ENCODE data around the gene SERPINB7.

Gene SERPINB7

GRCh38 chr18:63783394-63783793 is 8.2 kb downstream of the SERPINB7 start:
- Histone ChIP-seq H3K4me2 (ENCODE audit: insufficient read depth, low read length) (no peak overlapping the region), H3K27ac (ENCODE audit: low read length) (no peak overlapping the region), H3K27me3 (ENCODE audit: insufficient read depth, low read length, poor library complexity) (peaks cover 3% of the 10 kb centered on the region), H3K36me3 (ENCODE audit: insufficient read depth, low read length) (no peaks in the 10 kb centered on the region), H3K4me3 (ENCODE audit: low read depth in 1 of 2, low read length in 2 of 2) (no peak overlapping the region), H3K4me1 (ENCODE audit: insufficient read depth, low read length) (peaks cover 1% of the 10 kb centered on the region), H3K9ac (ENCODE audit: low read depth, low read length) (no peak overlapping the region), H2AFZ (ENCODE audit: low read depth, low read length) (no peak overlapping the region), H3K79me2 (ENCODE audit: insufficient read depth, low read length) (no peaks in the 10 kb centered on the region), H4K20me1 (ENCODE audit: insufficient read depth, low read length) (no peaks in the 10 kb centered on the region), H3K9me3 (ENCODE audit: insufficient read depth, low read length, severe bottlenecking) (no peaks in the 10 kb centered on the region)
- ATAC-seq (ENCODE audit: insufficient read depth, low read depth) (no peak; the same call in 2 of the 3 replicates), DNase-seq (no peak)
- TF ChIP-seq EZH2 (IDR thresholded peaks at IDR 0.05; ENCODE audit: borderline replicate concordance, low read depth, low read length, severe bottlenecking) = no peak
- TF ChIP-seq, protein P1, sequence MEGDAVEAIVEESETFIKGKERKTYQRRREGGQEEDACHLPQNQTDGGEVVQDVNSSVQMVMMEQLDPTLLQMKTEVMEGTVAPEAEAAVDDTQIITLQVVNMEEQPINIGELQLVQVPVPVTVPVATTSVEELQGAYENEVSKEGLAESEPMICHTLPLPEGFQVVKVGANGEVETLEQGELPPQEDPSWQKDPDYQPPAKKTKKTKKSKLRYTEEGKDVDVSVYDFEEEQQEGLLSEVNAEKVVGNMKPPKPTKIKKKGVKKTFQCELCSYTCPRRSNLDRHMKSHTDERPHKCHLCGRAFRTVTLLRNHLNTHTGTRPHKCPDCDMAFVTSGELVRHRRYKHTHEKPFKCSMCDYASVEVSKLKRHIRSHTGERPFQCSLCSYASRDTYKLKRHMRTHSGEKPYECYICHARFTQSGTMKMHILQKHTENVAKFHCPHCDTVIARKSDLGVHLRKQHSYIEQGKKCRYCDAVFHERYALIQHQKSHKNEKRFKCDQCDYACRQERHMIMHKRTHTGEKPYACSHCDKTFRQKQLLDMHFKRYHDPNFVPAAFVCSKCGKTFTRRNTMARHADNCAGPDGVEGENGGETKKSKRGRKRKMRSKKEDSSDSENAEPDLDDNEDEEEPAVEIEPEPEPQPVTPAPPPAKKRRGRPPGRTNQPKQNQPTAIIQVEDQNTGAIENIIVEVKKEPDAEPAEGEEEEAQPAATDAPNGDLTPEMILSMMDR (IDR thresholded peaks at IDR 0.05; ENCODE audit: borderline replicate concordance, extremely low read depth, low read length, poor library complexity, severe bottlenecking) = no peak

DNA sequence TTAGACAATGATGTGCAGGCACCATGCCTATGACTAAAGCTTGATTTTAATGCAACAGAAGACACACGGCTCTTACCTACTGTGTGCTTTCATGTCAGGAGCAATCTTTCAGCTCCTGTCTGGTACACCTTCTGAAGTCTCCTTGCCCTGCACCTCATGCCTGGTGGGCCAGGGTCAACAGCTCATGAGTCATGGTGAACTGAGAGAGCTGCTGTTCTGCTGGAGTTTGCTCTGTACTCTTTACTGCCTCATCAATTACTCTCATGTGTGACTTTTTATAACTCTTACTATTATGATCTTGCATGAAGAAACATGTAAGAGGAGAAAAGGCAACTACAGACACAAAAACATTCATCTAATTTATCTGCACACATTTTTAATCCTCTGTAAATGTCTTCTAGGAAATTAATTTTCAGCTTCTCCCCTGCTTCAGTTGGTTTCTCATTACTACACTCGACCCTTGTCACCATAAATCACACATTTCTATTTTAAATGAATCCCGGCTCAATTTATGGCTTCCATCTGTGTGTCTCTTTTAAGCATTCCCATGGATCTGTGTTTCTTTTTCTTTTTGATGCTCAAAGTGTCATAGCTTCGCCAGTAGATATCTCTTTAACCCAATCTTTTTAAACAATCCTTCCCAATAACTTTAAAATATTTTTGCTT is 9.7 kb downstream of the SERPINB7 start:
- H3K4me2 ChIP-seq (ENCODE audit: insufficient read depth, low read length) = no peak overlapping the region
- H3K27ac ChIP-seq (ENCODE audit: low read length) = no peak overlapping the region
- no peaks in the 10 kb centered on the region for H3K79me2 ChIP-seq (ENCODE audit: insufficient read depth, low read length)
- TF ChIP-seq, protein P1 (IDR thresholded peaks at IDR 0.05; ENCODE audit: borderline replicate concordance, extremely low read depth, low read length, poor library complexity, severe bottlenecking) = no peak
- TF ChIP-seq EZH2 (IDR thresholded peaks at IDR 0.05; ENCODE audit: borderline replicate concordance, low read depth, low read length, severe bottlenecking) = no peak
- ATAC-seq (ENCODE audit: insufficient read depth, low read depth) (no peak), DNase-seq (no peak)
- peaks cover 5% of the 10 kb centered on the region for H3K4me1 ChIP-seq (ENCODE audit: insufficient read depth, low read length)
- H4K20me1 ChIP-seq (ENCODE audit: insufficient read depth, low read length) = no peaks in the 10 kb centered on the region
- no peaks in the 10 kb centered on the region for H3K36me3 ChIP-seq (ENCODE audit: insufficient read depth, low read length)
- no peak overlapping the region for H2AFZ ChIP-seq (ENCODE audit: low read depth, low read length)
- H3K9me3 ChIP-seq (ENCODE audit: insufficient read depth, low read length, severe bottlenecking) = no peaks in the 10 kb centered on the region
- no peaks in the 10 kb centered on the region for H3K27me3 ChIP-seq (ENCODE audit: insufficient read depth, low read length, poor library complexity)
- no peak overlapping the region for H3K9ac ChIP-seq (ENCODE audit: low read depth, low read length)
- no peak overlapping the region for H3K4me3 ChIP-seq (ENCODE audit: low read depth in 1 of 2, low read length in 2 of 2)

DNA sequence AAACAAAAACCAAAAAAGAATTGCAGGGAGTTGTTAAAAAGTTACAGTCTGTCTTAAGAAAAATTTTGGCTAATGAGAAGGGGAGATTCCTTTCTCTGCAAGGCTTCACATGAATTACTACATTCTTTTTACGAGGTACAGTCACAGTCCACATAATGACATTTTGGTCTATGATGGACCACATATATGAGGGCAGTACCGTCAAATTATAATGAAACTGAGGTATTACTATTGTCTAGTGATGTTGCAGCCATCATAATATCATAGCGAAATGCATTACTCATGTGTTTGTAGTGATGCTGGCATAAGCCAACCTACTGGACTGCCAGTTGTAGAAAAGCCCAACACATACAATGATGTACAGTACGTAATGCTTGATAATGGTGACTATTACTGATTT is 12.5 kb downstream of the SERPINB7 start:
- H3K27ac ChIP-seq (ENCODE audit: low read length) = no peak overlapping the region
- H3K4me2 ChIP-seq (ENCODE audit: insufficient read depth, low read length) = no peak overlapping the region
- DNase-seq = no peak
- H3K4me3 ChIP-seq (ENCODE audit: low read depth in 1 of 2, low read length in 2 of 2) = no peak overlapping the region
- H2AFZ ChIP-seq (ENCODE audit: low read depth, low read length) = no peak overlapping the region
- ATAC-seq (ENCODE audit: insufficient read depth, low read depth) = no peak
- H3K9me3 ChIP-seq (ENCODE audit: insufficient read depth, low read length, severe bottlenecking) = no peaks in the 10 kb centered on the region
- no peaks in the 10 kb centered on the region for H3K27me3 ChIP-seq (ENCODE audit: insufficient read depth, low read length, poor library complexity)
- no peaks in the 10 kb centered on the region for H4K20me1 ChIP-seq (ENCODE audit: insufficient read depth, low read length)
- H3K4me1 ChIP-seq (ENCODE audit: insufficient read depth, low read length) = peaks cover 5% of the 10 kb centered on the region
- TF ChIP-seq EZH2 (IDR thresholded peaks at IDR 0.05; ENCODE audit: borderline replicate concordance, low read depth, low read length, severe bottlenecking) = no peak
- TF ChIP-seq, protein P1 (IDR thresholded peaks at IDR 0.05; ENCODE audit: borderline replicate concordance, extremely low read depth, low read length, poor library complexity, severe bottlenecking) = no peak
- H3K36me3 ChIP-seq (ENCODE audit: insufficient read depth, low read length) = no peaks in the 10 kb centered on the region
- no peak overlapping the region for H3K9ac ChIP-seq (ENCODE audit: low read depth, low read length)
- H3K79me2 ChIP-seq (ENCODE audit: insufficient read depth, low read length) = no peaks in the 10 kb centered on the region

Measured in DND-41 (cell line).